Urinary bladder (tissue), 2 donors: ENCODE data around the gene EPS15. TPM values are rescaled to one million over a fixed set of nuclear protein-coding genes. Genes with fewer than 3 reads are reported as not detected.

ENCODE experiments used
- polyA plus RNA-seq: library from polyadenylated mRNA; stranded (reverse); fragments of 200-250 nt; gene quantifications from one replicate; pipeline ENCODE4 v1.2.3, GENCODE V29; 2013
- small RNA-seq: library from RNA; depleted of rRNA; stranded (forward); fragments of <200 nt; gene quantifications from one replicate; pipeline ENCODE3, GENCODE V24; 2014
- total RNA-seq: library from RNA; depleted of rRNA; stranded (reverse); fragments of >200 nt; gene quantifications from one replicate; pipeline ENCODE4 v1.2.3, GENCODE V29; 2014
- donor health status: healthy.

Gene EPS15
- total and polyA plus RNA-seq, 2 donors: 21.5 to 96.2 TPM

Small RNAs within 50 kb of the gene (small RNA-seq; reads per million reads assigned to genes)
- gene RNU6-1281P: not detected
- not detected for gene RNU6-877P

Other genes with a start within 250 kb of the EPS15 start
- gene TTC39A, start 188.7 kb downstream of the EPS15 start, total RNA-seq: 4.1 TPM
- gene TTC39A, start 188.7 kb downstream of the EPS15 start, polyA plus RNA-seq: 2.5 TPM
- gene OSBPL9, start 97.8 kb upstream of the EPS15 start, total RNA-seq: 117 TPM
- gene OSBPL9, start 97.8 kb upstream of the EPS15 start, polyA plus RNA-seq: 46.3 TPM